Central memory CD8-positive, alpha-beta T cell (primary cell): Measurements from ENCODE around the gene CEP350.
A peak's percentile ranks its signal among the peaks of the same experiment; 100 is the strongest.

Source experiments
- ATAC-seq: fragments of 150-1000 bp; cut with Tn5 transposase; replicated peaks from 2 replicates; pipeline ENCODE4 v1.10.0; 2022; ENCODE audit warnings: mild to moderate bottlenecking, moderate FRiP score, moderate number of reproducible peaks; ENCODE audit not compliant: poor library complexity, severe bottlenecking; ENCODE audit errors: extremely low read depth
- DNase-seq, 2 donors: peaks; one replicate each; pipeline ENCODE4 v3.0.0; 2021; ENCODE audit warnings: low spot score in 2 of 2
- H3K27ac Mint-ChIP-seq: one replicate; pipeline ENCODE4 v1.8.0; 2022; ENCODE audit warnings: low read depth, mild to moderate bottlenecking, moderate library complexity, mixed read lengths
- H3K27me3 Mint-ChIP-seq: one replicate; pipeline ENCODE4 v1.8.0; 2022; ENCODE audit warnings: mixed read lengths
- H3K36me3 Mint-ChIP-seq: one replicate; pipeline ENCODE4 v1.8.0; 2022; ENCODE audit warnings: mild to moderate bottlenecking, moderate library complexity, mixed read lengths; ENCODE audit not compliant: insufficient read depth
- H3K4me1 Mint-ChIP-seq: one replicate; pipeline ENCODE4 v1.8.0; 2022; ENCODE audit warnings: mixed read lengths
- H3K4me3 Mint-ChIP-seq: one replicate; pipeline ENCODE4 v1.8.0; 2022; ENCODE audit warnings: mild to moderate bottlenecking, moderate library complexity, mixed read lengths
- H3K9me3 Mint-ChIP-seq: one replicate; pipeline ENCODE4 v1.8.0; 2022; ENCODE audit warnings: mixed read lengths

The CEP350 gene

DNA sequence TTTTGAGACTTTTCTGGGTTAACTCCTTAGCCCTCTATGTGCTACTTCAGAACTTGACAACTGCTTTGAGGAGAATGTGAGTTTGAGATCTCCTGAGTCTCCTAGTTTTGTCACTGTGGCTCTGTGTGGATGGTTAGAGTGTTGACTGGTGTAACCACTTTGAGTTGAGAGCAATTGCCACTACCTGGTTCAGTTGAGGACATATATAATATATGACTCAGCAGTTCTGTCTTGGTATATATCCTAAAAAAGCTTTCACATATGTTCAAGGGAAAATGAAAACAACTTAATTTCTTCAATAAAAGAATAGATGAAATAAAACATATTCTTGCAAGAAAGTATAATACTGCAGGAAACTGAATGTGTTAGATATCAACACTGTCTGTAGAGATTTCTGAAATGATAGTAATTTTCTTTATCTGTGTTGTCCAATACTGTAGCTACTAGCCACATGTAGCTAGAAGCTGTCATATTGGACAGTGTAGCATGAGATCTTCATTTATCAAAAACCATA lies 103.3 kb downstream of the CEP350 start:
- Mint-ChIP-seq H3K4me1 (no peaks in the 10 kb centered on the region), H3K27ac (no peak overlapping the region), H3K4me3 (no peak overlapping the region), H3K27me3 (no peaks in the 10 kb centered on the region), H3K36me3 (peaks cover 32% of the 10 kb centered on the region), H3K9me3 (no peaks in the 10 kb centered on the region)
- ATAC-seq = no peak
- DNase-seq = no peak

DNA sequence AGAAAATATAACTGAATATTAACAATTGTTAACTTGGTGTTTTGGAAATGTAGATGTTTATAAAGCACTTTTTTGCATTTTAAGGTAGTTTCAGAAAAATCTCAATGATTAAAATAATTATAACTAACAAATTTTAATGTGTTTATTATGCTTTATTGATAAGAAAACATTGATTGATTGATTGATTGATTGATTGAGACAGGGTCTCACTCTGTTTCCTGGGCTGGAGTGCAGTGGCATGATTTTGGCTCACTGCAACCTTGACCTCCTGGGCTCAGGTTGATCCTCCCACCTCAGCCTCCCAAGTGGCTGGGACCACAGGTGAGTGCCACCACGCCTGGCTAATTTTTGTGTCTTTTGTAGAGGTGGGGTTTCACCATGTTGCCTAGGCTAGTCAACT lies 106.4 kb downstream of the CEP350 start:
- ATAC-seq (no peak), DNase-seq (no peak)
- Mint-ChIP-seq H3K9me3 (no peaks in the 10 kb centered on the region), H3K36me3 (peaks cover 41% of the 10 kb centered on the region), H3K27ac (no peak overlapping the region), H3K4me3 (no peak overlapping the region), H3K4me1 (no peaks in the 10 kb centered on the region), H3K27me3 (no peaks in the 10 kb centered on the region)

DNA sequence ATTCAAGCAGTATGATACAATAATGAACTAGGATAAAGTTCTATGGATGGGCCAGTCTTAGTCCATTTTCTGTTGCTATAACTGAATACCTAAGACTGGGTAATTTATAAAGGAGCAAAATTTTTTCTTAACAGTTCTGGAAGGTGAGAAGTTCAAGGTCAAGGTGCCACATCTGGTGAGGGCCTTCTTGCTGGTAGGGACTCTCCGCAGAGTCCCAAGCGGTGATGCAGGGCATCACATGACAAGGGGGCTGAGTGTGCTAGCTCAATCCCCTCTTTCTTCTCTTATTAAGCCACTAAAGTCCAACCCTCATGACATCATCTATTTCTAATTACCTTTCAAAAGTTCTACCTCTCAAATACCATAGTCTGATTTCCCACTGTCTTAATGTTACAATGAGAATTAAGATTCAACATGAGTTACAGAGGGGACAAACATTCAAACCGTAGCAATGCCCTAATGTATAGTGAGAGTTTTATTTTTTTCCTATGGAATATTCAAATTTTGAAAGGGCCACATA lies 107.9 kb downstream of the CEP350 start:
- no peak for DNase-seq
- no peak for ATAC-seq
- H3K27me3 Mint-ChIP-seq = no peaks in the 10 kb centered on the region

DNA sequence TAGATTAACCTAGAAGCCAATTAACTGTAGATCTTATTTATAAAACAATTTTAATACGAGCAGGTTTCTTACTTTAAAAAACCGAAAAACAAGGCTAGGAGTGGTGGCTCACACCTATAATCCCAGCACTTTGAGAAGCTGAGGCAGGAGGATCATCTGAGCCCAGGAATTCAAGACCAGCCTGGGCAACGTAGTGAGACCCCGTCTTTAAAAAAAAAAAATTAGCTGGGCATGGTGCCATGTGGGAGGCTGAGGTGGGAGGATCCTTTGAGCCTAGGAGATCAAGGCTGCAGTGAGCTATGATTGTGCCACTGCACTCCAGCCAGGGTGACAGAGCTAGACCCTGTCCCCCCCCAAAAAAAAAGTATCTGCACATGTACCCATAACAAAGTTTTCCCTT lies 110.8 kb downstream of the CEP350 start:
- Mint-ChIP-seq H3K4me3 (no peak overlapping the region), H3K4me1 (no peaks in the 10 kb centered on the region), H3K36me3 (peaks cover 43% of the 10 kb centered on the region), H3K27ac (no peak overlapping the region), H3K27me3 (no peaks in the 10 kb centered on the region), H3K9me3 (no peaks in the 10 kb centered on the region)
- ATAC-seq (no peak), DNase-seq (no peak)

More for the DNA sequence above, 107.9 kb downstream of the CEP350 start:
- no peaks in the 10 kb centered on the region for H3K4me1 Mint-ChIP-seq
- no peak overlapping the region for H3K4me3 Mint-ChIP-seq
- no peak overlapping the region for H3K27ac Mint-ChIP-seq
- H3K9me3 Mint-ChIP-seq = no peaks in the 10 kb centered on the region
- H3K36me3 Mint-ChIP-seq = peaks cover 41% of the 10 kb centered on the region

DNA sequence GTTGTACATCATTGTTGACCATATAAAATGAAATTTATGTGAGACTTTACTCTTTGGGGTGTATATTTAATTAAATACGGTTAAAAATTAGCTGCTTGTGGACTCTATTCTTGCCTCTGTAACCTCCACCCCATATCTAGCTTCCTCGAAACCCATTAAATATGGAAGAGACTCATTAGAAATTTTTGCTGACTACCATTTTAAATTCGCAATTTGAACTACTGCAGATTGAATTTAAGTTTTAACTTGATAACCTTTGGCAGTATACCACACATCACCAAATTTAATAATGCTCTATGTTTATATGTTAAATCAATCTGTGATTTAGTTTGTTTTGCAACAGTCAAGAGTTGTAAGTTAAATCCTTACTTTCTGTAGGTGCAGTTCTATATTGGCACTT lies 111.5 kb downstream of the CEP350 start:
- no peaks in the 10 kb centered on the region for H3K4me1 Mint-ChIP-seq
- H3K4me3 Mint-ChIP-seq = no peak overlapping the region
- ATAC-seq (no peak), DNase-seq (no peak)
- H3K36me3 Mint-ChIP-seq = peaks cover 48% of the 10 kb centered on the region
- H3K27me3 Mint-ChIP-seq = no peaks in the 10 kb centered on the region
- H3K9me3 Mint-ChIP-seq = no peaks in the 10 kb centered on the region
- H3K27ac Mint-ChIP-seq = no peak overlapping the region

DNA sequence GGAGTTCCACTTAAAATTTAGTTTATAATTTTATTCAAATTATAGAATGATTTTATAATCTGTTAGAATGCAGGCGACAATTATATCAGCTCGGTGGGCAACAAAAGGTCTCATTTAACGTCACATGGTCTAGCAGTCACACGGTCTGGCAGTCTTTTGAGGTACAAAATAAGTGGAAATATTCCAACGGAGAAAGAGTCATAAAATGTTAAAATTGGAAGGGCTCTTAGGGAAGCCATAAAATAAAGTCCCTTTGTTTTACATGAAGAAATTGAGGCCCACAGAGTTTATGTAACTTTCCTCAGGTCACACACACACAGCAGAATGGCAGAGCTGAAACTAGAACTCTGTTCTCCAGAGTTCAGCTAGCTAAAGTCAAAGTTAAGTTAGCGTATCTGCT lies 115.7 kb downstream of the CEP350 start:
- H3K36me3 Mint-ChIP-seq = peaks cover 43% of the 10 kb centered on the region
- no peaks in the 10 kb centered on the region for H3K27me3 Mint-ChIP-seq
- H3K4me1 Mint-ChIP-seq = no peaks in the 10 kb centered on the region
- H3K27ac Mint-ChIP-seq = no peak overlapping the region
- H3K4me3 Mint-ChIP-seq = no peak overlapping the region
- ATAC-seq (no peak), DNase-seq (no peak)
- no peaks in the 10 kb centered on the region for H3K9me3 Mint-ChIP-seq

DNA sequence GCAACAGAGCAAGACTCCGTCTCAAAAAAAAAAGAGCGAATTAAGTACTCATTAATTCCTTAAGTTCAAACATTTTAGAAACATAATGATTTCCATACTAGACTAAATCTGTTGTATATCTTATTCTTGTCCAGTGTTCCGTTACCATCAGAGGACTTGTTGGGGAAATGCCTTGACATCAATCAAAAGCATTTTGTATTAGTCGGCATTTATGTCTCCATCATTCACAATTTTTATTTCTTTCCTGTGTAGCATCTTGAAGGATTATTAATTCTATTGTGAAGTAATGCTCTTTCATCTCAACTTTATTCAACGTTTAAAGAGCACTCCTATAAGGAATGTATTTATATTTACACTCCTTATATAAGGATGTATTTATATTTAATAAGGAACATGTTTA lies 117.1 kb downstream of the CEP350 start:
- Mint-ChIP-seq H3K4me1 (no peaks in the 10 kb centered on the region), H3K36me3 (peaks cover 46% of the 10 kb centered on the region), H3K9me3 (no peaks in the 10 kb centered on the region), H3K4me3 (no peak overlapping the region), H3K27ac (no peak overlapping the region), H3K27me3 (no peaks in the 10 kb centered on the region)
- ATAC-seq (no peak), DNase-seq (no peak)

DNA sequence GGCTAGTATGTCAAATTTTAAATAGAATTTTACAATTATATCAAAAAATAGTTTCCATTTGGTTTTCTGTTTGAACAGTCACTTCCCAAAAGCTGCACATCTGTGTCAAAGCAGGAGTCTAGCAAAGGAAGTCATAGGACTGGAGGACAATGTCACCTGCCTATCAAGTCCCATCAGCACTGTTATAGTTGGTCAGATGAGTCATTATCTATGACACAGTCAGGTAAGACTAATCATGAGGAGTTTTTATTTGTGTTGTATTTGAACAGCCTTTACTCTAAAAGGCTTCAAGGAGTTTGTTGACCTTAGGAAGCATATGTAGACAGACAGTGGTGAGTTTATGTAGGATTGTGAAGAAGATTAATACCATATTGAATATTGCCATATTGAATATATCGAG lies 125.8 kb downstream of the CEP350 start:
- no peaks in the 10 kb centered on the region for H3K9me3 Mint-ChIP-seq
- H3K27ac Mint-ChIP-seq = peak overlapping the region; percentile 36
- ATAC-seq (no peak), DNase-seq (no peak)
- no peaks in the 10 kb centered on the region for H3K27me3 Mint-ChIP-seq
- no peak overlapping the region for H3K4me3 Mint-ChIP-seq
- no peaks in the 10 kb centered on the region for H3K4me1 Mint-ChIP-seq
- peaks cover 44% of the 10 kb centered on the region for H3K36me3 Mint-ChIP-seq

DNA sequence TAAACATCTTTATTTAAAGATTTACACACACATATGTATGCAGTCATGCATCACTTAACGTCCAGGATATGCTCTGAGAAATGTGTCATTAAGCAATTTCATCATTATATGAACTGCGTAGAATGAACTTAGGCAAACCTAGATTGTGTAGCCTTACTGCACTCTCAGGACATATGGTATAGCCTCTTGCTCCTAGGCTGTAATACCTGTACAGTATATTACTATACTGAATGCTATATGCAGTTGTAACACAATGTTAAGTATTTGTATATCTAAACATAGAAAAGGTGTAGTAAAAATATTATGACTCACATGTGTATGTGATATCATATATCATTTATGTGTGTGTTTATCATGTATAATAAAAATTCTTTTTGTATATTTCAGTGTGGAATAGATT lies 126.9 kb downstream of the CEP350 start:
- Mint-ChIP-seq H3K4me3 (no peak overlapping the region), H3K27ac (no peak overlapping the region), H3K27me3 (no peaks in the 10 kb centered on the region), H3K36me3 (peaks cover 39% of the 10 kb centered on the region), H3K9me3 (no peaks in the 10 kb centered on the region), H3K4me1 (no peaks in the 10 kb centered on the region)
- ATAC-seq (no peak), DNase-seq (no peak)

DNA sequence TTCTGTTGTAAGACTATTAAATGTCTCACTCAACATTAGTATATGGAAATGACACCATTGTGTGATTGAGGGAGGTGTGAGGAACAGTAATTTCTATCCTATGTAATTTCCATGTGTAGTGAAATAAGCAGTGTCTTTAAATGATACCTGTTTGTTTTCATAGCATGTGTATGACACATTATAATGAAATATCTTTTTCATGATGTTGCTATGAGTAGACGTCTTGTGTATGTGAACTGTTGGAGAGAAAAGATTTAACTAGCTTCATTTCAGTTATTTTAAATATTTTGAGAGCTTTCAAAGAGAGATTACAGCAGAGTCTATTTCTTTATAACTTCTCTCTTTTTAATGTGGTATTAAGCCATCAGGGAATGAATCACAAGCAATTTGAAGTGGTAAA lies 128.6 kb downstream of the CEP350 start:
- H3K27ac Mint-ChIP-seq = no peak overlapping the region
- H3K36me3 Mint-ChIP-seq = peaks cover 31% of the 10 kb centered on the region
- no peaks in the 10 kb centered on the region for H3K4me1 Mint-ChIP-seq
- ATAC-seq (no peak), DNase-seq (no peak)
- H3K9me3 Mint-ChIP-seq = no peaks in the 10 kb centered on the region
- H3K4me3 Mint-ChIP-seq = no peak overlapping the region
- no peaks in the 10 kb centered on the region for H3K27me3 Mint-ChIP-seq

DNA sequence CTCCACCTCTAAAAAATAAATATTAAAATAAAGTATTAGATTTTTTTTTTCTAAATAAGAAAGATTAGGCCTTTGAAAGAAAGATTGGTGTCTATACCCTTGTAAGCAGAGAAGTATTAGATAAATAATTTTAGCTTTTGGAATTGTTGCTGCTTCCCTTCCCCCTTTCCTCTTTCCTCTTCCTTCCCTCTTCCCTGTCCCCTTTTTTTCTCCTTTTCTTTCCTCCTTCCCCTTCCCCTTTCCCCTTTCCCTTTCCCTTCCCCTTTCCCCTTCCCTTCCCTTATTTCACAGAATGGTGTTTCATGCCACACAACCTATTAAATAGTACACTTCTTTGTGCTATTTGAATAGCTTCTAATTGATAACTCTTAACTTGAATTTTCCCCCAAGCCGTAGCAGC lies 130.3 kb downstream of the CEP350 start:
- DNase-seq = no peak
- Mint-ChIP-seq H3K36me3 (peaks cover 33% of the 10 kb centered on the region), H3K27me3 (no peaks in the 10 kb centered on the region), H3K4me1 (no peaks in the 10 kb centered on the region), H3K27ac (peak overlapping the region; percentile 27), H3K9me3 (no peaks in the 10 kb centered on the region), H3K4me3 (no peak overlapping the region)
- no peak for ATAC-seq

DNA sequence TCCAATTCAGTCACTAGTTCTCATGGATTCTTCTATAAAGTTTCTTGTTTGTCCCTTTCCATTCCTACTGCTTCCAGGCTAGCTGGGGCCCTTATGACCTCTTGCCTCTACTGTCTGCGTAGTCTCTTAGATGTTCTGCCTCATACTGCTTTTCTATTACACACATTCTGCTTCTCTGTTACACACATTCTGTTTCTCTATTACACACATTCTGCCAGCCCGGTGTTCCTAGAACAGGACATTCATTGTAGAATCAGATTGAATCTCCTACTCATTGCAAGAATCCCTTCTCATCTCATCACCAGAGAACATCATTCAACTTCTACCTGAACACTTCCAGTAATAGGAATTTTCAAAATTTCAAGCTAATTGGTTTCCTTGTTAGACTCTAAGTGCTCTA lies 130.7 kb downstream of the CEP350 start:
- no peak for ATAC-seq
- Mint-ChIP-seq H3K4me3 (no peak overlapping the region), H3K4me1 (no peaks in the 10 kb centered on the region), H3K27ac (peak overlapping the region; percentile 27), H3K36me3 (peaks cover 34% of the 10 kb centered on the region), H3K9me3 (no peaks in the 10 kb centered on the region), H3K27me3 (no peaks in the 10 kb centered on the region)
- no peak for DNase-seq

DNA sequence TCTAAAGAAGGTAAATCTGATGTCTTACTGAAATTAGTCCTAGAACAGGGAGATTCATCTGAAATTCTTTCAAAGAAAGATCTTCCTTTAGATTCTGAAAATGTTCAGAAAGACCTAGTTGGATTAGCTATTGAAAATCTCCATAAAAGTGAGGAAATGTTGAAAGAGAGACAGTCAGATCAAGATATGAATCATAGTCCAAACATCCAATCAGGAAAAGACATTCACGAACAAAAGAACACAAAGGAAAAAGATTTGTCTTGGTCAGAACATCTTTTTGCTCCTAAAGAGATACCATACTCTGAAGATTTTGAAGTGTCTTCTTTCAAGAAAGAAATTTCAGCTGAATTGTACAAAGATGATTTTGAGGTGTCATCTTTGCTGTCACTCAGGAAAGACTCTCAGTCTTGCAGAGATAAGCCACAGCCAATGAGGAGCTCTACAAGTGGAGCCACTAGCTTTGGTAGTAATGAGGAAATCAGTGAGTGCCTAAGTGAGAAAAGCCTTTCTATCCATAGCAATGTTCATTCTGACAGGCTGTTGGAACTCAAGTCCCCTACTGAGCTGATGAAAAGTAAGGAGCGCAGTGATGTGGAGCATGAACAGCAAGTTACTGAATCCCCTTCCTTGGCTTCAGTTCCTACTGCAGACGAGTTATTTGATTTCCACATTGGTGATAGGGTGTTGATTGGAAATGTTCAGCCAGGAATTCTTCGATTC lies 138.5 kb downstream of the CEP350 start:
- H3K4me1 Mint-ChIP-seq = no peaks in the 10 kb centered on the region
- DNase-seq = no peak
- H3K4me3 Mint-ChIP-seq = no peak overlapping the region
- no peak for ATAC-seq
- no peaks in the 10 kb centered on the region for H3K27me3 Mint-ChIP-seq
- H3K36me3 Mint-ChIP-seq = peaks cover 67% of the 10 kb centered on the region
- H3K9me3 Mint-ChIP-seq = no peaks in the 10 kb centered on the region
- no peak overlapping the region for H3K27ac Mint-ChIP-seq
